Mesothelial cell of epicardium (in vitro differentiated cells): ENCODE measurements around the gene POU2F1. TPM values are rescaled to one million over a fixed set of nuclear protein-coding genes. Genes with fewer than 3 reads are reported as not detected.
A peak's percentile ranks its signal among the peaks of the same experiment; 100 is the strongest.
"Not testable (repeated sequence)": the region's sequence is repeated elsewhere in the genome, so short reads cannot be mapped to it uniquely, and the experiment has no call there.

Experiments
- DNase-seq, 2 experiments: peaks; one replicate each; pipeline ENCODE4 v3.0.0; 2021; ENCODE audit warnings: low spot score in 2 of 2; ENCODE audit not compliant: unreplicated experiment in 2 of 2
- H3K27ac Mint-ChIP-seq: 2 replicates; pipeline ENCODE4 v1.8.0; 2021; ENCODE audit warnings: mixed read lengths
- H3K27me3 Mint-ChIP-seq: 2 replicates; pipeline ENCODE4 v1.8.0; 2021; ENCODE audit warnings: low read depth, mixed read lengths
- H3K36me3 Mint-ChIP-seq: 2 replicates; pipeline ENCODE4 v1.8.0; 2021; ENCODE audit warnings: mixed read lengths
- H3K4me1 Mint-ChIP-seq: 2 replicates; pipeline ENCODE4 v1.8.0; 2021; ENCODE audit warnings: mixed read lengths
- H3K4me3 Mint-ChIP-seq: 2 replicates; pipeline ENCODE4 v1.8.0; 2021; ENCODE audit warnings: mild to moderate bottlenecking, moderate library complexity, mixed read lengths
- H3K9me3 Mint-ChIP-seq: 2 replicates; pipeline ENCODE4 v1.8.0; 2021; ENCODE audit warnings: mixed read lengths
- total RNA-seq: library from RNA; stranded (reverse); gene quantifications from 3 replicates; pipeline ENCODE4 v1.2.1, GENCODE V29; 2021
- TF ChIP-seq, protein P1 (sequence below): fragments of 200-600 bp; sonication (generic); IDR thresholded peaks from one replicate; pipeline ENCODE4 v1.5.0; 2021; ENCODE audit warnings: antibody characterized with exemption; ENCODE audit not compliant: unreplicated experiment

The POU2F1 gene
- total RNA-seq, 1 donor from 2014 or later, result 32.8 TPM

DNA sequence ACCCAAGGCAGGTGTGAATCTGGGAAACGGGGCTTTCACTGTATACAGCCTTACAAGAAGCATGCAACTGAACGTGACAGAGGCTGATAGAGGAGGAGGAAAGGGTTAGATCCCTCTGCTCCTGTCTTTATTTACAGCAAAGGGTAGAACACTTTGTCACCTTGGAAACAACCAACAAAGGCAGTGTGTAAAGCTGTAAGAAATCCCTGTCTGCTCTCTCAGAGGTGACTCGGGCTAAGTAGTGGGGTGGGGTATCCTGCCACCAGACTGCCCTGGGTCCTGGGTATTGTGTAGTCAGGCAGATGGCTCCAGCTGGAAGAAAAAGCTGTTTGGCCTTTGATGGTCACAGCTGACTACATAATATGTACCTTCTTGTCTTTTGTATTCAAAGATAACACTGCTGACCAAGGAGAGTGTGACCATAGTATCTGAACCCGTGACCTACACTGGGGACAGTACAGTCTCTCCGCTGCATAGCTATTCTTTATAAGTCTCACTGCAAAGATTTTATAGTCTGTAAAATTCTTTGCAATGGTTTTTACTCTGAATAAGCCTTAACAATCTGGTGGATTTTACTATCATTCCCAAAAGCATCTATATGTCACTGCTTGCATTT is 22.1 kb upstream of the POU2F1 start:
- no peak overlapping the region for H3K27ac Mint-ChIP-seq
- no peak for DNase-seq
- no peak overlapping the region for H3K4me3 Mint-ChIP-seq
- H3K4me1 Mint-ChIP-seq, result peaks cover 10% of the 10 kb centered on the region
- no peaks in the 10 kb centered on the region for H3K36me3 Mint-ChIP-seq
- TF ChIP-seq, protein P1, sequence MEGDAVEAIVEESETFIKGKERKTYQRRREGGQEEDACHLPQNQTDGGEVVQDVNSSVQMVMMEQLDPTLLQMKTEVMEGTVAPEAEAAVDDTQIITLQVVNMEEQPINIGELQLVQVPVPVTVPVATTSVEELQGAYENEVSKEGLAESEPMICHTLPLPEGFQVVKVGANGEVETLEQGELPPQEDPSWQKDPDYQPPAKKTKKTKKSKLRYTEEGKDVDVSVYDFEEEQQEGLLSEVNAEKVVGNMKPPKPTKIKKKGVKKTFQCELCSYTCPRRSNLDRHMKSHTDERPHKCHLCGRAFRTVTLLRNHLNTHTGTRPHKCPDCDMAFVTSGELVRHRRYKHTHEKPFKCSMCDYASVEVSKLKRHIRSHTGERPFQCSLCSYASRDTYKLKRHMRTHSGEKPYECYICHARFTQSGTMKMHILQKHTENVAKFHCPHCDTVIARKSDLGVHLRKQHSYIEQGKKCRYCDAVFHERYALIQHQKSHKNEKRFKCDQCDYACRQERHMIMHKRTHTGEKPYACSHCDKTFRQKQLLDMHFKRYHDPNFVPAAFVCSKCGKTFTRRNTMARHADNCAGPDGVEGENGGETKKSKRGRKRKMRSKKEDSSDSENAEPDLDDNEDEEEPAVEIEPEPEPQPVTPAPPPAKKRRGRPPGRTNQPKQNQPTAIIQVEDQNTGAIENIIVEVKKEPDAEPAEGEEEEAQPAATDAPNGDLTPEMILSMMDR, result no peak
- peaks cover 3% of the 10 kb centered on the region for H3K9me3 Mint-ChIP-seq
- no peaks in the 10 kb centered on the region for H3K27me3 Mint-ChIP-seq

DNA sequence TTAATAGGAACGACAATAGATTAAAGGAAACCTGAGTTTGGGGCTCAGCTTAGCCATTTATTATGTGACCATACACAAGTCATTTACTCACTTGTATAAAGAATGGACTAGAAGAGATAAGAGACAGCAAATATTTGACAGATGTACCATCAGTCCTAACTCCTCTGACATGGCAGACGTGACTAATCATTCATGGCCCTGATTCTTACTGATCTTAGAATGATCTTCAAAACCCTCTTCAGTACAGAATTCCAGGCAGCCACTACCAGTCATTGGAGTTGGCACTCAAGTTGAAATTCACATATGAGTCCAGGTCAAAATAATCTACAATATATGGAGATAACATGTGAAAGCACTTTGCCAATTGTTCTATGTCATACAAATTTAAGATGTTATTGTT is 21.0 kb upstream of the POU2F1 start:
- H3K27me3 Mint-ChIP-seq, result no peaks in the 10 kb centered on the region
- TF ChIP-seq, protein P1, result no peak
- peaks cover 3% of the 10 kb centered on the region for H3K9me3 Mint-ChIP-seq
- DNase-seq, result no peak
- H3K4me3 Mint-ChIP-seq, result no peak overlapping the region
- no peak overlapping the region for H3K27ac Mint-ChIP-seq
- H3K4me1 Mint-ChIP-seq, result peaks cover 10% of the 10 kb centered on the region
- no peaks in the 10 kb centered on the region for H3K36me3 Mint-ChIP-seq

DNA sequence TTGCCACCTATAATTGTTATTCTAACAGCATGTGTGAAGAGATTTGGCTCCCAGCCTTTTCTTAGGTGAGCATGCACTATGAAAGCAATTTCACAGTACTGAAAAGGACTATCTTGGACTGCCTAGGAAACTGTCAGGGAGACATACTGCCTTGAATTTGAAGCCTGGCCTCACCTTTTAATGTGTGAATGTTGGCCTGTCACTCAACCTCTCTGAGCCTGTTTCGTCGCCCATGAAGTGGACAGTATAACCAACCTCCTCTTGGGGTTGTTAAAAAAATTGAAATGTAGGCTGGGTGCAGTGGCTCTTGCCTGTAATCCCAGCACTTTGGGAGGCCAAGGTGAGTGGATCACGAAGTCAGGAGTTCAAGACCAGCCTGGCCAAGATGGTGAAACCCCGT is 20.4 kb upstream of the POU2F1 start:
- TF ChIP-seq, protein P1, result no peak
- no peaks in the 10 kb centered on the region for H3K27me3 Mint-ChIP-seq
- peaks cover under 1% of the 10 kb centered on the region for H3K36me3 Mint-ChIP-seq
- peaks cover 10% of the 10 kb centered on the region for H3K4me1 Mint-ChIP-seq
- peaks cover under 1% of the 10 kb centered on the region for H3K9me3 Mint-ChIP-seq
- no peak overlapping the region for H3K27ac Mint-ChIP-seq
- no peak for DNase-seq
- H3K4me3 Mint-ChIP-seq, result no peak overlapping the region

DNA sequence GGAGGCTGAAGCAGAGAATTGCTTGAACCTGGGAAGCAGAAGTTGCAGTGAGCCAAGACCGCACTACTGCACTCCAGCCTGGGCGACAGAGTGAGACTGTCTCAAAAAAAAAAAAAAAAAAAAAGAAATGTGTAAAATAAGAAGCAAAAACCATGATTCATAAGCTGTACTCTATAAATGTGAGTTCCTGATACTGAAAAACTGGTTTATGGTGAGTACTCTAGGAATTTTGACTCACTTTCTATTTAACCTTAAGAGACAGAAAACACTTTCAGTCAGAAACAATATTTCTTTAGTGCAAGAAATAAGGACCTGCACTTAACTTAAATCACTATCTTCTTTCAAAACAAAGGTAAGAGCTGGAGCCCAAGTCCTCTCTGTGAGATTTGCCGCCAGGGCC is 19.9 kb upstream of the POU2F1 start:
- Mint-ChIP-seq H3K36me3 (peaks cover 5% of the 10 kb centered on the region), H3K4me1 (peaks cover 10% of the 10 kb centered on the region), H3K4me3 (no peak overlapping the region), H3K27ac (no peak overlapping the region), H3K9me3 (peaks cover 5% of the 10 kb centered on the region), H3K27me3 (no peaks in the 10 kb centered on the region)
- TF ChIP-seq, protein P1, result no peak
- no peak for DNase-seq

DNA sequence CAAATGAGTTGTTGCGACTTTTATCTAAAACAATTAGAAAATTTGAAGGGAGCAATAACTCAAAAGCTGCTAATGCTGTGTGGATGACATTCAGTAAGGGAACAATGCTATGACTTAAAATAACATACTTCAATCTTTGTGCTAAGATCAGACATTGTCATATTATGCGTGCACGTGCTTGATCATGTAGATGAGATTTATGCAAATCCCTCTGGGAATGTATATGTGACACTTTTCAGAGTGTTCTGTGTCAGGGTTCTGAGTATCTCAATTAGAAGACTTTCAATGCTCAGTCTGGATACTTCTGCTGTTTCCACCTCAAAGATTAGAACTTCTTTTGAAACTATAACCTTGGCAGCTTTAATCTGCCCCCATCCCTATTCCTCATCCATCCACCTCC is 18.6 kb upstream of the POU2F1 start:
- TF ChIP-seq, protein P1, result no peak
- no peaks in the 10 kb centered on the region for H3K27me3 Mint-ChIP-seq
- DNase-seq, result no peak

DNA sequence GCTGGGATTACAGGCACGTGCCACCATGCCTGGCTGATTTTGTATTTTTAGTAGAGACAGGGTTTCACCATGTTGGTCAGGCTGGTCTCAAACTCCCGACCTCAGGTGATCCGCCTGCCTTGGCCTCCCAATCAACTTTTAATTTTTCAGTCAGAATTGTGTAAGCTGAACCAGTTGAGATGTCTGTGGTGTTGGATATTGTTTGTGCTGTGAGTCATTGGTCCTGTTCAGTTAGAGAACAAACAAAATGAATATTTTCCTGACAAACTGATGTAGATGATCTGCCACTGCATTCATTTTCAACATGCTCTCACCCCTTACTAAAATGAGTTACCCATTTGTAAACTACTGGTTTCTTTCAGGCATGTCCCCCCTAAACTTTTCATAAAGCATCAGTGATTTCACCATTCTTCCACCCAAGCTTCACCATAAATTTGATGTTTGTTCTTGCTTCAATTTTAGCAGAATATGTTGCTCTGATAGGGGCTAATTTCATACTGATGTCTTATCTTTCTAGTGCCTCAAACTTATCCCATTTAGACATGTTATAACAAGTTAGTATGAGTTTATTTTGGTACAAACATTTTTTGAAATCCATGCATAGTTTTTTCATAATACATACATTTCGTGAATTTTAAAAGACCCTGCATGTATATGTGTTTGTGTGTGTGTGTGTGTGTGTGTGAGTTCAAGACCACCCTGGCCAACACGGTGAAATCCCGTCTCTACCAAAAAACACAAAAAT is 15.2 kb upstream of the POU2F1 start:
- not testable (repeated sequence) for H3K27ac Mint-ChIP-seq, H3K36me3 Mint-ChIP-seq, H3K4me3 Mint-ChIP-seq, DNase-seq, H3K27me3 Mint-ChIP-seq, H3K4me1 Mint-ChIP-seq
- H3K9me3 Mint-ChIP-seq, result peaks cover 23% of the 10 kb centered on the region

More for the DNA sequence above, 18.6 kb upstream of the POU2F1 start:
- Mint-ChIP-seq H3K9me3 (peaks cover 5% of the 10 kb centered on the region), H3K36me3 (peaks cover 5% of the 10 kb centered on the region), H3K4me1 (peaks cover 10% of the 10 kb centered on the region), H3K4me3 (no peak overlapping the region), H3K27ac (peak overlapping the region; percentile 5)
